ENCODE results near the gene SYCP1. TPM values are rescaled to one million over a fixed set of nuclear protein-coding genes. Genes with fewer than 3 reads are reported as not detected.

The SYCP1 gene
- total RNA-seq, 1 donor from 2014 or later = not detected

- no peak for DNase-seq (ENCODE audit: low spot score)
- H3K27ac Mint-ChIP-seq (ENCODE audit: unreplicated experiment) = no peak overlapping the region
- no peak for TF ChIP-seq CTCF (IDR thresholded peaks at IDR 0.05; ENCODE audit: unreplicated experiment)
- H3K4me3 Mint-ChIP-seq (ENCODE audit: unreplicated experiment) = no peak overlapping the region
- H3K4me1 Mint-ChIP-seq (ENCODE audit: unreplicated experiment) = no peaks in the 10 kb centered on the region
- no peaks in the 10 kb centered on the region for H3K27me3 Mint-ChIP-seq (ENCODE audit: unreplicated experiment)
- H3K36me3 Mint-ChIP-seq (ENCODE audit: low read depth, unreplicated experiment) = no peaks in the 10 kb centered on the region
- no peaks in the 10 kb centered on the region for H3K9me3 Mint-ChIP-seq (ENCODE audit: unreplicated experiment)
Measured at GRCh38 chr1:114986286-114986685, 131.6 kb downstream of the SYCP1 start.

GRCh38 chr1:114988095-114988494, 133.4 kb downstream of the SYCP1 start:
- H3K4me3 Mint-ChIP-seq (ENCODE audit: unreplicated experiment) = no peak overlapping the region
- no peak for TF ChIP-seq CTCF (IDR thresholded peaks at IDR 0.05; ENCODE audit: unreplicated experiment)
- no peaks in the 10 kb centered on the region for H3K36me3 Mint-ChIP-seq (ENCODE audit: low read depth, unreplicated experiment)
- H3K27ac Mint-ChIP-seq (ENCODE audit: unreplicated experiment) = no peak overlapping the region
- no peaks in the 10 kb centered on the region for H3K4me1 Mint-ChIP-seq (ENCODE audit: unreplicated experiment)
- no peaks in the 10 kb centered on the region for H3K9me3 Mint-ChIP-seq (ENCODE audit: unreplicated experiment)
- no peak for DNase-seq (ENCODE audit: low spot score)
- no peaks in the 10 kb centered on the region for H3K27me3 Mint-ChIP-seq (ENCODE audit: unreplicated experiment)

- Mint-ChIP-seq H3K27me3 (ENCODE audit: unreplicated experiment) (peaks cover 1% of the 10 kb centered on the region), H3K4me1 (ENCODE audit: unreplicated experiment) (no peaks in the 10 kb centered on the region), H3K4me3 (ENCODE audit: unreplicated experiment) (no peak overlapping the region), H3K9me3 (ENCODE audit: unreplicated experiment) (no peaks in the 10 kb centered on the region), H3K36me3 (ENCODE audit: low read depth, unreplicated experiment) (no peaks in the 10 kb centered on the region), H3K27ac (ENCODE audit: unreplicated experiment) (no peak overlapping the region)
- no peak for TF ChIP-seq CTCF (IDR thresholded peaks at IDR 0.05; ENCODE audit: unreplicated experiment)
- no peak for DNase-seq (ENCODE audit: low spot score)
Measured at GRCh38 chr1:114997510-114998289, 143.0 kb downstream of the SYCP1 start.

- TF ChIP-seq CTCF (IDR thresholded peaks at IDR 0.05; ENCODE audit: unreplicated experiment) = no peak
- DNase-seq (ENCODE audit: low spot score) = no peak
- no peaks in the 10 kb centered on the region for H3K36me3 Mint-ChIP-seq (ENCODE audit: low read depth, unreplicated experiment)
- H3K27ac Mint-ChIP-seq (ENCODE audit: unreplicated experiment) = no peak overlapping the region
- peaks cover 1% of the 10 kb centered on the region for H3K27me3 Mint-ChIP-seq (ENCODE audit: unreplicated experiment)
- no peak overlapping the region for H3K4me3 Mint-ChIP-seq (ENCODE audit: unreplicated experiment)
- H3K9me3 Mint-ChIP-seq (ENCODE audit: unreplicated experiment) = no peaks in the 10 kb centered on the region
- no peaks in the 10 kb centered on the region for H3K4me1 Mint-ChIP-seq (ENCODE audit: unreplicated experiment)
Measured at GRCh38 chr1:115006191-115006590, 151.5 kb downstream of the SYCP1 start.

GRCh38 chr1:115012006-115012405, 157.3 kb downstream of the SYCP1 start:
- Mint-ChIP-seq H3K4me1 (ENCODE audit: unreplicated experiment) (no peaks in the 10 kb centered on the region), H3K4me3 (ENCODE audit: unreplicated experiment) (no peak overlapping the region), H3K9me3 (ENCODE audit: unreplicated experiment) (no peaks in the 10 kb centered on the region), H3K36me3 (ENCODE audit: low read depth, unreplicated experiment) (no peaks in the 10 kb centered on the region), H3K27me3 (ENCODE audit: unreplicated experiment) (no peaks in the 10 kb centered on the region), H3K27ac (ENCODE audit: unreplicated experiment) (no peak overlapping the region)
- DNase-seq (ENCODE audit: low spot score) = no peak
- TF ChIP-seq CTCF (IDR thresholded peaks at IDR 0.05; ENCODE audit: unreplicated experiment) = no peak
